ENCODE data around the gene SLC27A3. TPM values are rescaled to one million over a fixed set of nuclear protein-coding genes. Genes with fewer than 3 reads are reported as not detected.
A peak's percentile ranks its signal among the peaks of the same experiment; 100 is the strongest.

SLC27A3 gene
- total and polyA plus RNA-seq, 2 of the 8 experiments (the other 6 are each of a cell fraction or from before 2014, with no cell fraction given) = 39.1 to 40.1 TPM

DNA sequence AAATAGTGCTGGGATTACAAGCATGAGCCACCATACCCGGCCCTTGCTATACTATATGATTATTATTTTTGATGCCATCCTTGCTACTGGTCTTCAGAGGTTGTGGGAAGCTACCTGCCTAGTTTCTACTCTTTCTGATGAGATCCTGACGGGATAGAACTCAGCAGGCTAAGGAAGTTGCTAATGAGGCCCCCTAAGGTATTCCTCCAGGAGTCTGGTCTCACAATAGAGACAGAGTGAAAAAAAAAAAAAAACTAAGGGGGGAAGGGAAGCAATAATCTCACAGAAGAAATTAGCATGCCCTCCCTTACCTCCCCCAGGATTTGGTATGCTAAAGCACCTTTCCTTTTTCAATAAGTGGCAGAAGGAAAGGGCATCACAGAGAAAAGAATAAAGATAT lies 29.8 kb upstream of the SLC27A3 start:
- Histone ChIP-seq H3K9ac (replicated peaks in 1 of 4; ENCODE audit: extremely low read depth in 1 of 4, low read depth in 3 of 4, low read length in 3 of 4) (no peak overlapping the region), H4K20me1 (replicated peaks in 1 of 2; ENCODE audit: control insufficient read depth in 1 of 2, insufficient read depth in 2 of 2, low read length in 2 of 2) (no peaks in the 10 kb centered on the region), H3K14ac (ENCODE audit: insufficient read length) (no peak overlapping the region), H2BK5ac (ENCODE audit: low read depth, low read length) (peak overlapping the region; percentile 77; the same call in 1 of the 2 replicates), H3K18ac (ENCODE audit: extremely low read depth, low read length) (peak overlapping the region; percentile 73; the same call in 1 of the 2 replicates), H3K27ac (ENCODE audit: low read depth, low read length) (peak overlapping the region; percentile 75; the same call in 1 of the 2 replicates), H2AK5ac (ENCODE audit: low read depth, low read length) (no peak overlapping the region; the same call in 1 of the 2 replicates), H3K4me2 (ENCODE audit: insufficient read depth in 1 of 2, low read depth in 2 of 2, low read length in 2 of 2) (peak overlapping the region; percentile 44 to 54), H2BK120ac (replicated peaks; ENCODE audit: low read depth, low read length) (no peak overlapping the region), H3K27me3 (replicated peaks in 1 of 4; ENCODE audit: control insufficient read depth in 3 of 4, extremely low read depth in 1 of 4, insufficient read depth in 3 of 4, low read length in 3 of 4) (peaks cover 0 to 2% (median 0%) of the 10 kb centered on the region in 4 experiments; a peak in 1 of 7 replicates), H2BK15ac (ENCODE audit: low read length) (no peak overlapping the region), H3K4me1 (replicated peaks in 1 of 4; ENCODE audit: control insufficient read depth in 3 of 4, insufficient read depth in 4 of 4, low read length in 3 of 4) (peaks cover 6 to 55% (median 19%) of the 10 kb centered on the region in 4 experiments; a peak in 6 of 7 replicates), H2BK20ac (ENCODE audit: low read length) (no peak overlapping the region; the same call in 1 of the 2 replicates), H3K23me2 (ENCODE audit: low read depth, low read length) (no peaks in the 10 kb centered on the region; the same call in 1 of the 2 replicates), H3K4me3 (ENCODE audit: extremely low read depth in 1 of 4, insufficient read depth in 2 of 4, low read depth in 3 of 4, low read length in 4 of 4) (peak overlapping the region in 1 of 4 experiments; percentile 27; a peak in 1 of 8 replicates), H3K9me3 (ENCODE audit: insufficient read depth in 2 of 2, low read depth in 1 of 2, low read length in 1 of 2) (no peaks in the 10 kb centered on the region), H3K79me2 (ENCODE audit: control insufficient read depth in 1 of 2, insufficient read depth in 2 of 2, low read length in 2 of 2) (peaks cover 0 to 8% of the 10 kb centered on the region in 2 experiments; a peak in 2 of 4 replicates), H3K56ac (replicated peaks; ENCODE audit: insufficient read length, low read depth, low read length) (no peak overlapping the region), H4K8ac (ENCODE audit: extremely low read depth, insufficient read depth, low read length) (no peak overlapping the region), H2AFZ (ENCODE audit: low read length) (no peak overlapping the region), H3K79me1 (ENCODE audit: low read depth, low read length) (no peaks in the 10 kb centered on the region), H3K36me3 (ENCODE audit: control insufficient read depth in 2 of 4, insufficient read depth in 4 of 4, low read length in 3 of 4) (peaks cover 11 to 53% (median 36%) of the 10 kb centered on the region in 4 experiments), H4K5ac (ENCODE audit: insufficient read length, low read depth, low read length) (no peak overlapping the region), H3K4ac (replicated peaks; ENCODE audit: insufficient read length, low read depth, low read length) (no peak overlapping the region), H3K23ac (ENCODE audit: insufficient read length) (no peak overlapping the region), H4K91ac (replicated peaks; ENCODE audit: insufficient read length, low read length) (no peak overlapping the region), H2BK12ac (ENCODE audit: low read depth, low read length) (peak overlapping the region; percentile 51; the same call in 1 of the 2 replicates)
- ChIA-PET POLR2A (ENCODE audit: partially characterized antibody) (interaction anchor here (0.6 to 5.2 kb wide), 12 partner anchors 14 to 245 kb away, joined by 3 to 60 read pairs (median 4); partner anchors contain the start of genes CHTOP, INTS3, NPR1 and RPS27), CTCF (ENCODE audit: partially characterized antibody) (interaction anchor here (0.5 to 16.7 kb wide), 7 partner anchors 9 to 118 kb away, joined by 3 to 190 read pairs (median 7); partner anchors contain the start of genes NPR1 and S100A13)
- FAIRE-seq (peak; percentile 57), DNase-seq (ENCODE audit: low read depth in 1 of 2, low spot score in 2 of 2) (peak; percentile 25 to 52)
- 8% methylated on average over 2 of the region's 2 CpGs; no CpG with 5 or more reads in 1 of the 2 experiments for WGBS, 2 experiments (ENCODE audit: extremely low coverage in 1 of 2, insufficient coverage in 1 of 2, insufficient read length in 1 of 2, insufficient replicate concordance in 2 of 2, low coverage in 1 of 2, low lambda C conversion rate in 2 of 2, missing lambda C conversion rate in 1 of 2)

Data from H1 (cell line).